ELF-1 (cell line): Measurements from ENCODE around the gene CACNA1S.

ENCODE experiments used
- DNase-seq: peaks from one replicate; pipeline ENCODE4 v3.0.0-alpha.2; 2016; ENCODE audit warnings: low read depth, low spot score

CACNA1S gene

DNA sequence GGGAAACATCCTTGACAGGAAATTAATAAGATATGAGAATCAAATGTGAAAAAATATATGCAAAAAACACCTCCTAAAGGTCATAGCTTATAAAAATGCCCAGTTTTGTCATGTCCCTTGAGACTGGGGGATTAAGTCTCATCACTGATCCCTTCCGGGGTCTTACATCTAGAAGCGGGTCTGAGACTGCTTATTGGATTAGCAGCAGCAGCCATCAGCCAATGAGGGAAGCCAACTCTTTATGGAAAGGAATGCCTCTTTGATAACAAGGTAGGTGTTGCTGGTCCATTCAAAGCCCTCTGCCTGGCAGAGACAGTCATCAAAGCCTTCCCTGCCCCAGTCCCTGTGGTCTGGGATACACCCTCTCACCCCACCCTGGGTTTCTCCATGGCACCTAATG is 3.9 kb upstream of the CACNA1S start:
- DNase-seq = no peak

DNA sequence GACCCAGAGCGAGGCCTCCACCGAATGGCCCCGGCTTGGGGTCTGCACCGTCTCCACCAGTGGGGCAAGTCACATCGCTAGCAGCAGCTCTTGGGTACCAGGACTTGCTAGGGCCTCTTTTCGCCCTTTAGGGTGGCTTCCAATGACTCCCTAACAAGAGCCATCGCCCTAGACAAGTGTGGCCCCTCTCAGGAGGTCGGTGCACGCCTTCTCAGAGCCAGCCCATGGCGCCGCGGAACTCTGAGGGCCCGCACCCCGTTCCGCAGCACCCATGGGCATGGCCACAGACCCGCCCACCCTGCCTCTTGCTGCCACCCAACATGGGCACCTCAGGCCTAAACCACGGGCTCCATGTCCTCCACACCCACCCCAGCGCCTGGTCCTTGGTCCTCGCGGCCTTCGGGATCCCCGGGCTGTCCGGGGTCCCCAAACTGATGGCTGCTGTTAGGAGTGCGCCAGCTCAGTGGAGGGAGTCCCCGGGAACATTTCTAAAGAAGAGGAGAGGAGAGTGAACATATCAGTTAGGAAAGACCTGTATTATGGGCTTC is 3.2 kb upstream of the CACNA1S start:
- no peak for DNase-seq

DNA sequence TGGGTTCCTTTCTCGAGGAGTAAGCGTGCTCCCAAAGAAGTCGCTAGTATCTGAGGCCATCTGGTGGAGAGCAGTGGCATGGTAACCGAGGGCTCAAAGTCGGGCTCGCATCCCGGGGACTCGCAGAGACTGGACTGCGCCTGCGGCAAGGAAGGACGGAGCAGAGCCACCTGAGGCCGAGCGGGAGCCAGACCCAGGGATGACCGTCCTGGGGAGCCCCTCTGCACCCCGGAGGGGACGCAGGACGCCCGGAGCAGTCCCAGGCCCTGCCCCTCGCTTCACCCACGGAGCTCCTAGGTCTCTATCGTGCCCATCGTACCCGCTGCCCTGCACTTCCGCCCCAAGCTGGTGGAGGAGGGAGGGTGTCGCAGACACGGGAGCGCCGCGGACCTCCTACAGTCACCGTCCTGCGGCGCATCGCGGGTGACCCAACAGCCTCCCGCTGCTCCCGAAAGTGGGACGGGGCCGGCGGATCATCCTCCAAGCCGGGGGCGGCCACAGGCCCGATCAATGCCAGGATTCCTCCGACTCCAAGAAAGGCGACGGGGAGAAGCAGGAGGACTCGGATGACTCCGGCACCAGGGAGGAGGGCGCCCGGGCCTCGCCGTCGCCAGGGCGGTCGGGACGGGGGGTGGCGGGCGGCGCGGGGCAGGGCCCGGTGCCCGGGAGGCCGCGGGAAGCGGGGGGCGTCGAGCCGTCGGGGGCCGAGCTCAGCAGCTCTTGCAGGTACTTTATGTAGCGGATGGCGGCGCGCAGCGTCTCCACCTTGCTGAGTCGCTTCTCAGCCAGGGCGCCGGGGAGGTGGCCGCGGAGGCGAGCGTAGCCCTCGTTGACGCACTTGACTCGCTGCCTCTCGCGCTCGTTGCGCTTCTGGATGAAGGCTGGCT is 2.3 kb upstream of the CACNA1S start:
- peak; percentile 96 for DNase-seq

DNA sequence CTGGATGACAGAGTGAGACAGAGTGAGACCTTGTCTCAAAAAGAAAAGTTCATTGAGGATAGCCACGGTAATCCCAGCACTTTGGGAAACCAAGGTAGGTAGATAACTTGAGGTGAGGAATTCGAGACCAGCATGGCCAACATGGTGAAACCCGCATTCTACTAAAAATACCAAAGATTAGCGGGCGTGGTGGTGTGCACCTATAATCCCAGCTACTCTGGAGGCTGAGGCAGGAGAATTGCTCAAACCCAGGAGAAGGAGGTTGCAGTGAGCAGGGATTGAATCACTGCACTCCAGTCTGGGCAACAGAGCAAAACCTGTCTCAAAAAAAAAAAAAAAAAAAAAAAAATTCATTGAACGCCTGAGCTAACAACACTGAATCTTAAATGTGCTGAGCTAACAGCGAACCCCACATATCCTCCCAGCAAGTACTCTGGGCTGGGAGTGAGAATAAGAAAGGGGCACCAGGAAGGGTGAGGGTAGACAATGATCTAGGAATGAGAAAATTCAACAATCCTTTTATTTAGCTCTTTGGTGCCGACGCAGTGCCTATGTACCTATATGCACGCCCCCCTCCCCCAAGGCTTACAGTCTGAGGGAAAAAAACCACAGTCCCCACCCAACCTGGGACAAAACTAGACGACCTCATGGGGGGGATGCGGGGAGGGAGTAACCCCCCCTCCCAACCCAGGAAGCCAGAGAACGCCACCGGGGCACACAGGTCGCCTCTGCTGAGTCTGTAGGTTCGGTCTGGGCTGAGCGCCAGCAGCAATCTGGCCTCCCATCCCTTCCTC is 1.4 kb upstream of the CACNA1S start:
- DNase-seq = no peak

DNA sequence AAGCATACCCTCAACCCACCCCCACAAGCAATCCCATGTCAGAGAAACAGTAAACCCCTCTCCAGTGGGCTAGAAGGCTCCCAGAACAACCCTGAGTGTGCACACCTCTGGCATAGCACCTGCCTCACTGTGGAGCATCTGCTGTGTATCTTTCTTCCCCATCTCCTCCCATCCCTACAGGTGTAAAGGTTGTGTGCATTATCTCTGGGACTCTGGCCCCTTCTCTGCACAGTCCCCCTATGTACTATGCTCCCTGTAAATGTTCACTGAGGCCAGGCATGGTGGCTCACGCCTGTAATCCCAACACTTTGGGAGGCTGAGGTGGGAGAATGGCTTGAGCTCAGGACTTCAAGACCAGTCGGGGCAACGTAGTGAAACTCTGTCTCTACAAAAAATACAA is 700 bp upstream of the CACNA1S start:
- DNase-seq = no peak

DNA sequence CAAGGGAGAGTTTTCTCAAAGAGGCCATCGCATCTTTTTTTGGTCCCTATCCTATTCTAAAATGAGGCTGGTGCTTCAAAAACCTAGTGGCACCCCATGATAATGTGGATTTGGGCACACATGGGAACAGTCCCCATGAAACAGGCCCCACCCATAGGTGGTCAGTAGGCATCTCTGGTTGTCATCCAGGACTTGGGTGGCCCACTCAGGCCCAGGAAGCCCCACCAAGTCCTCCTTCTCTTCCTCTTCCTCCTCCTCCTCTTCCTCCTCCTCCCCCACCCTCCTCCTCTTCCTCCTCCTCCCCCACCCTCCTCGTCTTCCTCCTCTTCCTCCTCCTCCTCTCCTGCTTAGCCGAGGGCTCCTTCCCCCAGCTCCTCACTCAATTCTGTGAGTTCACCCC is 554 bp downstream of the CACNA1S start:
- DNase-seq = no peak

DNA sequence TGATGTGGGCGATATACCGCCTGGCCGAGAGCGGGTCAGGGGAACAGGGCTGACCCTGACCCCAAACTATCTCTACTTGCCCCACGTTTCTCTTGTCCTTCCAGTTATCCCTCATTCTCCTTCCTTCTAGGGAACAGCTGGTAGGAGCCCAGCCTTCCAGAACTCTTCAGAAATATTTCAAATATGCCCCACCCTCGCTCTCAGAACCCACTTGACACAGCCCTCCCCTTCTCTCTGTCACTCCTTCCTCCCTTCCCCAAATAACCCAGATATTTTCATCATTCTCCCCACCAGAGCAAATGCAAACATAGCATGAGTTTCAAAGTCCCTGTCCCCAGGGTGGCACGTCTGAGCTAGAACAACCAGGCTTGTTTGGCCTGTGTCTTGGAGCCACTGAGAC is 1.1 kb downstream of the CACNA1S start:
- DNase-seq = no peak

DNA sequence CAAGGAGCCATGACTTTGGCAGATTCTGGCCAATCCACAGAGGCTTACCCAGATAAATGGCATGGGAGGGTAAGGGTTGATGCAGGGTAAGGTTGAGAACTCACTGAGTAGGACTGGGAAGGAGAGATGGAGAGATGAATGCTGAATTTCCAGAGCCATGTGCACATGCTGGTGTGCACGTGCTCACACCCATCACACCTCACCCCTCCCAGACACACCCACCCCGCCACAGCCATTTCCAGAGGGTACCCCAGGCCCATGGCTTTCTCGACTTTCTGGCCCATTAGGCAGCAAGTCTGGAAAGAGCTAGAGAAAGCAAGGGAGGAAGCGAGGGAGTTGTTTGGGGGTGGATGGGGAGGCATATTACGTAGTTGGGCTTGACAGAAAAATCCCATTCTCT is 1.6 kb downstream of the CACNA1S start:
- no peak for DNase-seq

DNA sequence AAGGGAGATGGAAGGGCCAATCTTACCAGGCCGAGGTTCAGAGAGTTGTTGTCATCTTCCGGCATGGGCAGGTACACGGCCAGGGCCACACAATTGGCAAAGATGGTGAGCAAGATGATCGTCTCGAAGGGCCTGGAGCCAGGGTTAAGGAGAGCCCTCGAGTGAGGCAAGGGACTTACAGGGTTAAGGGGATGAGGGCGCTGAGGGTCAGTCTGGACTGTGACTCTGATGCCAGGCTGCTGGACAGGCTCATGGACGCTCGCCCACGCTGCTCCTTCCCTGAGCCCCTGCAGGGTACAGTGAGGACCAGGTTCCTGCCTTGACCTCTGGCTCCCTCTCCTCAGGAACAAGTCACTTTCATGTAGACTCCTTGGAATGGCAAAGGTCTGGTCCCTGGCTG is 2.1 kb downstream of the CACNA1S start:
- no peak for DNase-seq

DNA sequence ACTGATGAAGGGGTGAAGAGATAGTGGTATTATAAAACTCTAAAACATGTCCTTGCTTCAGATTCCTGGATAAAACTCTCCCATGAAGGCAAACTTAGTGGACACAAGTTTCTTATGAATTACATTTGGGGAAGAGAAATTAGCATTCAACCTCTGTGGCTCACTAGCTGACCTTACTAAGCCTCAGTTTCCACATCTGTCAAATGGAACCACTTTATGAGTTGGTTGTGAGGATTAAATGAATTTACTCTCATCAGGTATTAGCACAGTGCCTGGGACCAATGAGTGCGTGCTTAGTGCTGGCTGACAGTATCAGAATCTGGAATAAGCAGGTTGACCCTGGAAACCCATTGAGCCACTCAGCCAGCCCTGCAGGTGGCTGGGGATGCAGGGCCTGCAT is 2.6 kb downstream of the CACNA1S start:
- DNase-seq = no peak

DNA sequence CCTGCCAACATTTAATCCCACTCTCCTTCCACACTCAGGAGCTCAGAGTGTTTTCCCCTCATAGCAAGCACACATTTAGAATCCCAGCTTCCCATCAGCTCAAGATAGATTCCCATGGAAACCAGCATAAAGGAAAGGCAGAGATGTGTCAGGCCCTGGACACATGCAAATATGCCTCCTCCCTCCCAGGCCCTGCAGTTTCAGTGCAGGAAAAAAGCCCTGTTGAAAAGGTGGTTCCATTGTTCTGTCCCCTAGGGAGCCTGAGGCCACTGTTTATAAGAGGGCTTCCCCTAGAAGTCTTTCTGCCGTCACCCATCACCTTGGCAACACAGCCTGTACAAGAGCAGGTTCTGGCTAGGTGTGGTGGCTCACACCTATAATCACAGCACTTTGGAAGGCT is 3.6 kb downstream of the CACNA1S start:
- DNase-seq = peak; percentile 87

DNA sequence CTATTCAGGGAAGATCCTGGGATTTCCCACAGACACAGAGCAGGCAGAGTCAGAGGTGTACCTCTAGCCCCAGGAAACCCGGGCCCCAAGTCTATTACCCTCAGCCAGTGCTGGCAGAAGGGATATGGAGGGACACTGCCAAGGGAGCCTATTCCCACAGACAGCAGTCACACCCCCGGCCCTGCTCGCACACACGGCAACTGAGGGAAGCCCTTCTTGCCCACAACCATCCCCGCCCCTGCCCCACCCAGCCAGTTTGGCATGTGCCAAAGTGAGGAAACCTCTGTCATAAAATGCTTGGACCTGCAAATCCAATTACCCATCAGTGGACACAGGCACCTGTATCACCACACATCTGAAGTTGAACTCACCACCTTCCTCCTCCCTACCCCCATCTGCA is 6.5 kb downstream of the CACNA1S start:
- no peak for DNase-seq

DNA sequence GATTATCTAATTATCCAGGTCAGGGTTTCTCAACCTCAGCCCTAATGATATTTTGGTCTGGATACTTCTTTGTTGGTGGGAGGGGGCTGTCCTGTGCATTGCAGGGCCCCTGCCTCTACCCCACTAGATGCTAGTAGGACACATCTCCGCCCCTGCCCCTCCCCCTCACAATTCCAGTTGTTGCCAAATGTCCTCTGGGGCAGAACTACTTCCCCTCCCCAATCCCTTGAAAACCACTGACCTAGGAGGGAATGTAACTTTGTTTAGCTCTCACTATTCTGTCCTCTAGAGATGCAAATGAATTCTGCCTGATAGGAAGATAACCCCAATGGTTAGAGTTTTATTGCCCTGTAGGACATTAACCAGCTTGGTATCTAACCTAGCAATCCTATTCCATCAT is 8.1 kb downstream of the CACNA1S start:
- peak; percentile 58 for DNase-seq

DNA sequence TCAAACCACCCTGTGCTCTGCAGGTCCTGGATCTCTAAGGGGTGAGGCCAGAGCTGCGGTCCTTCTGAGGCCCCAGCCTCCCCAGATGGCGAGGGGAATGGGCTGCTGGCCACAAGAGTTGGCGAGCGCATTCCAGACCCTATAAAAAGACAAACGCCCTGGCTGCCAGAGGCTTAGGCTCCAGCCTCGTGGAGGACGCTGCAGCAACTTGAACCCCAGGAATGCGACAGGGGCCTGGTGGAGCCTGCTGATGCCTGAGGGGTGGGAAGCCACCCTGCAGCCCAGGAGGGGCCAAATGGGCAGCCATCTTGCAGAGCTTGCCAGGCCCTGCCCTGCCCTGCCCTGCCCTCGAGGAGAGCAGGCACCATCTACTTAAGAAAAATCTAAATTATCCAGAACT is 8.6 kb downstream of the CACNA1S start:
- DNase-seq = peak; percentile 65

DNA sequence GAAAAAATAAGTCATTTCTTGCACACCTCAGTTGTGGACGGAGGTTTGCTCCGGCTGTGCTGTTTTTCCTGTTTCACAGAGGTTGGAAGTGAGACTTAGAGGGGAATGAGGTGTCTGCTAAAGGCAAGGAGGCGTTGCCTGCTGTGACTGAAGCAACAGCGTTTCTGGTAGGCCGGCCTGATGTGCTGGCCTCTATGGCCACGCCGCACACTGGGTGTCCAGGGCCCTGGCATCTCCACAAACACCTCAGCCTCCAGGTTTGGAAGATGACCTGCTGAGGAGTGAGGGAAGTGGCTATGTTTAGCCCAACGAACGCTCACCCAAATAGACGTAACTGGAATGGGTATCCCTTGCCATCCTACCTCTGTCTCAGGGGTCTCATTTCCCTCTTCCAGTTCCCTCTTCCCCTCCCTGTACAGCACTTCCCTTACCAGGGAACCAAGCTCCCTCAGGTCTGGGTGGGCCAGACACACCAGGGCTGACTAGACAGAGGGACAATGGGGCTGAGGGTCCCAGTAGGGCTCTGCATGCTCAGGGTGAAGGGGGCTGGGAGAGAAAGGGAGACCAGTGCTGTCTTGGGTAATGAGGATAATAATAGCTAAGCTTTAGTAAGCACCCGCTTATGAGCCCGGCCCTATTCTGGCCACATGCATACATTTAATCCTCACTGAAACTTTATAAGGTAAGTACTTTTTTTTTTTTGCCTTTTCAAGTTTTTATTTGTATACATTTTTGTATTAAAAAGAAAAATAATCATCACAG is 11.9 kb downstream of the CACNA1S start:
- DNase-seq = no peak

DNA sequence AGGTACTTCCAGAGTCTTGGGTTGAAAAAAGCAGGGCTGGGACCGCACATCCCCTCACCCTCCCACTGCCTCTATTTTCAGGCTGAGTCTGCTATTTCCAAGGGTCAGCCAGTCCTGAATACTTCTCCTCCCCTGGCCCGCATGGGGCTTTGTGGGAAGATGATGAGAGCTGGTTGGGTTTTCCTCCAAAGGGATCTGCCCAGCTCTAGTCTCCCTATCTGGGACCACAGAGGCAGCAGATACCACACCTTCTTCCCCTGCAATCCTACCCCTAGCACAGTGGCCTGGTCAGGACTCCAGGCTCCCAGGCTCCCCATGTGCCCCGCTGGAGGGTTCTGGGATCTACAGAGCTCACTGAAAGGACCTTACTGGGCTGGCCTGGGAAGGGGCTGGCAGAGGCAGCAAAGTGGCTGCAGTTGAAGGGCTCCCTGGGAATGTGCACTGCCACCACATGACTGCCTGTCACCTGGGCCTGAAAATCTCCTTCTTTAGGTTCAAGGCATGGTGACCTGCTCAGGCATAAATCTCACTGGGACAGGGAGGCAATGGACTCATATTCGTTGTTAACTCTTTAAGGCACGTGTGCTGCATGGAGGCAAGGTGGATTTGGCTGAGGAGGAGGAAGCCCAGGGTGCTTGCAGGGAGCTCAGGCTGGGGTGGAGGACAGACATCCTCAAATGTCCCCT is 13.1 kb downstream of the CACNA1S start:
- peak; percentile 81 for DNase-seq

DNA sequence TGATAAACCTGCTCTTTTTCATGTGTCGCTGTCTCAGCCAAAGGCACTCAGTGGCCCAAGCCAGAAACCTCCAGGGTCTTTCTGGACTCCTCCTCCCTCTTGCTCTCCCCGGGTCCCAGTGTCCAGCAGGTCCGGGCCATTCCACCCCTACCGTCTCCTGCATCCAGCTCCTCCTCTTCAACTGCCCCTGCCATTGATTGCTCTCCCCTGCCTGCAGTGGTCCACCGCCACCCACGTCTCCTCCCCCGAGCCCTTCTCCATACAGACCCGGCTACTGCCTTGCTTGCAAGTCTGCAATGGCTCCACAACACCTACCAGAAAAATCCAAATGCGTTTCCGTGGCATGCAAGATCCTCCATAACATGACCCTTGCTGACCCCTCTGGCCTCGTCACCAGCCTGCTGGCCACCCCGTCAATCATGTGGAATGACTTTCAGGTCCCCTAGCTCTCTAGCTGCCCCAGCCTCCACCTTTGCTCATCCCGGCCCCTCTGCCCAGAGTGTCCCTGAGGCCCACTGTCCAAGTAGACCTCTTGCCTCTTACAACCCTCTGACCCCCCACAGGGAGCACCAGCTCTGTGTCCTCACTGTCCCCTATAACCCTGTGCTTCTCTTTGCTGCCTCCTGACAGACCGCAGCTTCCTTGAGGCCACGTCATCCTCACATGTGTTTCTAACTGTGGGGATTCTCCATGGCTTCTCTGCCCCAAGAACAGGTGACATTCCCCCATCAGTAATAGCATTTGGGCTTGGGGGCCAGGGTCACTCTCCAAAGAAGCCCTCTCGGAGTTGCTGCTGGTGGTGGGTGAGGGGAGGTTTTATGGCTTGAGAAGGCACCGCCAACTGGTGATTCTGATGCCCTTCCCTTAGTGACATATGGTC is 15.0 kb downstream of the CACNA1S start:
- DNase-seq = no peak

DNA sequence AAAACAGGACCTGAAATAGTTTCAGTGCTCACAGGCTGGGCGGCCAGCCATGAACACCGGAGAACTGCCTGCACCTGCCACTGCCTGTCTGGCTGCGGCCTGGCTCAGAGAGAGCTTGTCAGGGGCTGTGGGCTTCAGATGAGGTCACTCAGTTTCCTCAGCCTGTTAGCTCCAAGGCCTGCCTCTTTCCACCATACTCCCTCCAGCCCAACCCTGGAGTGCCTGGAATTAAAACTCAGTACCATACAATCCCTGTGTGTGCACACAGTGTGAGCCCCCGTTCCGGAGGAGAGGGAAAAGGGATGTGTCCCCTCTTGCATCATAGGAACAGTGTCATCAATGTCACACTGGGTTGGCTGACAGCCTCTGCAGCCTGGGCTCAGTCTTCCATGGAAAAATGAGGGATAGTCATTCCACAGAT is 16.2 kb downstream of the CACNA1S start:
- no peak for DNase-seq

DNA sequence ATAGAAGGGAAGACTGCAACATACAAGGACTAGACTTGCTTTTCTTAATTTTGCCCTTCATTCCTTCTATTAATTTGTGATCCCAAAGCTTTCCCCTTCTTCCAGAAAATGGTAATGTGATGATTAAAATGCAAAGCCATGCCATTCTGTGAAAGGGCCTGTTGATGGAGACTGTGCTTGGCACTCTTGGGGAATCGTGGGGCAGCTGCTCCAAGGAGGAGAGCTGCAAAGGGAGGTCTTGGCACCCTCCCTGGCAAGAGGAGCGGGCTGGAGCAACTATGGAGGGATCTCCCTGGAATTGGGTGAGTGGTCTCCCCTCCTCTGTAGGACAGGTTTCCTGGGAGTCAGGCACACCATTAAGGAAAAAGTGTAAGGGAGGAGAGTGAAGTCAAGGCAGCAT is 16.6 kb downstream of the CACNA1S start:
- DNase-seq = no peak

DNA sequence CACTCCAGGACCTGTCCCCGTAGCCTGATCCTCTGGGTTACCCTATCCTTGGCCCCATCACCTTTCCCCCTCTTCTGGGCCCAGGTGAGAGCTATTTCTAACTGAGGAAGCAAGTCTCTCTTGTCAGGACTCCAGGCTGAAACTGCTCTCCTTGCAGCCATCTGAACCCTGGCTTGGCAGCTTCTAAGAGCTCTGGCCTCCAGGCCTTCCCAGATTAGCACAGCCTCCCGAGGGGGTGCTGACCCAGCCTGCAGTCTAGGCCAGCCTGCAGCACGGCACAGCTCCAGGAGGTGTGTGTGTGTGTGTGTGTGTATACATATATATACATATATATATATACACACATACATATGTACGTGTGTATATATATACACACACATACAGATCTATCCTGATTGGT is 17.4 kb downstream of the CACNA1S start:
- no peak for DNase-seq
